T-helper 17 cell (primary cell): Measurements from ENCODE around the gene TRABD. TPM values are rescaled to one million over a fixed set of nuclear protein-coding genes. Genes with fewer than 3 reads are reported as not detected.
A peak's percentile ranks its signal among the peaks of the same experiment; 100 is the strongest.
"Not testable (repeated sequence)": the region's sequence is repeated elsewhere in the genome, so short reads cannot be mapped to it uniquely, and the experiment has no call there.

Experiments used
- ATAC-seq: fragments of 150-1000 bp; cut with Tn5 transposase; 2 replicates; pipeline ENCODE4 v1.10.0; 2021; ENCODE audit warnings: mild to moderate bottlenecking, moderate library complexity
- DNase-seq, 3 donors: peaks; one replicate each; pipeline versions ENCODE4 v3.0.0 to v3.0.0-alpha.2; 2020 to 2021
- H3K9me3 ChIP-seq: one replicate; pipeline ENCODE4 v1.7.0; 2013; ENCODE audit warnings: low read length, mild to moderate bottlenecking; ENCODE audit not compliant: control insufficient read depth, poor library complexity, severe bottlenecking
- H3K27ac Mint-ChIP-seq: one replicate; pipeline ENCODE4 v1.8.0; 2022; ENCODE audit warnings: mild to moderate bottlenecking, moderate library complexity, mixed read lengths
- H3K27me3 Mint-ChIP-seq: one replicate; pipeline ENCODE4 v1.8.0; 2022; ENCODE audit warnings: mixed read lengths
- H3K36me3 Mint-ChIP-seq: one replicate; pipeline ENCODE4 v1.8.0; 2022; ENCODE audit warnings: low read depth, mixed read lengths
- H3K4me1 Mint-ChIP-seq: one replicate; pipeline ENCODE4 v1.8.0; 2022; ENCODE audit warnings: mild to moderate bottlenecking, mixed read lengths
- H3K4me3 Mint-ChIP-seq: one replicate; pipeline ENCODE4 v1.8.0; 2022; ENCODE audit warnings: mild to moderate bottlenecking, moderate library complexity, mixed read lengths
- total RNA-seq, 4 donors: library from RNA in 2 of 4; stranded (reverse) in 2 of 4; gene quantifications; one replicate each; pipeline ENCODE4 v1.2.3 and lab custom pipeline; 2022 to 2026

The TRABD gene
- total RNA-seq, 2 donors from 2014 or later, result 141 to 158 TPM

GRCh38 chr22:50200461-50201190 lies 14.9 kb downstream of the TRABD start, which contains the start of gene SELENOO:
SELENOO (plus strand) TSS chr22:50201011; CDS start chr22:50201037, 26 bp downstream.
- DNase-seq (peak; percentile 80 to 87 (median 87)), ATAC-seq (peak; percentile 91)
- H3K27me3 Mint-ChIP-seq, result no peaks in the 10 kb centered on the region
- peak within 1 kb of the TSS; percentile 86 for H3K4me3 Mint-ChIP-seq
- H3K36me3 Mint-ChIP-seq, result peaks cover 3% of the 10 kb centered on the region
- no peaks in the 10 kb centered on the region for H3K9me3 ChIP-seq
- peak within 1 kb of the TSS; percentile 62 for H3K27ac Mint-ChIP-seq
- peaks cover 18% of the 10 kb centered on the region for H3K4me1 Mint-ChIP-seq

DNA sequence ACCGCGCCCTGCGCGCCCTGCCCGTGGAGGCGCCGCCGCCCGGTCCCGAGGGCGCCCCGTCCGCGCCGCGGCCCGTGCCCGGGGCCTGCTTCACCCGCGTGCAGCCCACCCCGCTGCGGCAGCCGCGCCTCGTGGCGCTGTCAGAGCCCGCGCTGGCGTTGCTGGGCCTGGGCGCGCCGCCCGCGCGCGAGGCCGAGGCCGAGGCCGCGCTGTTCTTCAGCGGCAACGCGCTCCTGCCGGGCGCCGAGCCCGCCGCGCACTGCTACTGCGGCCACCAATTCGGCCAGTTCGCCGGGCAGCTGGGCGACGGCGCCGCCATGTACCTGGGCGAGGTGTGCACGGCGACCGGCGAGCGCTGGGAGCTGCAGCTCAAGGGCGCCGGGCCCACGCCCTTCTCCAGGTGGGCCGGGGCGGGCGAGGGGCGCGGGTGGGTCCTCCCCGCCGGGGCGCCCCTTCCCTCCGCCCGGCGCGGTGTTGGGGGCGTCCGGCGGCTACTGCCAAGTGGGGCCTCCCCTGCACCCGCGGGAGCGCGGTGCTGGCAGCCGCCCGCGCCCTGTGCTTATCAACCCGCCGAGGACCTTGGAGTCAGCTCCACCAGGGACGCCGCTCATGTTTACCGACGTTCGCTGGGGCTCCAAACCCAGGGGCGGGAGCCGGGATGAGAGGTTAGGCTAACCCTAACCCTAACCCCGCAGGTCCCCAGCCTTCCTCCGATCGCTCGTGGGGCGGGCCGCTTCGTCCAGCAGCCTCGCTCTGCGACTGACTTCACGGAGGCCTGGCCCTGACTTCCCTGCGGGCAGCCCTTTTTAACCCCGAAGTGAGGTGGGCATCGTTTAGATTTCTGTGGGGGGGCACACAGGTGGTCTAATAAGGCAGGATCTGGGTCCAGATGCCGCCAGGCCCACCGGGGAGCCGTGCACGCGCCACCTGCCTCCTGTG lies 15.7 kb downstream of the TRABD start:
- peak; percentile 35 for ATAC-seq
- peak overlapping the region; percentile 62 for H3K27ac Mint-ChIP-seq
- peaks cover 18% of the 10 kb centered on the region for H3K4me1 Mint-ChIP-seq
- H3K36me3 Mint-ChIP-seq, result peaks cover 3% of the 10 kb centered on the region
- no peak for DNase-seq
- no peaks in the 10 kb centered on the region for H3K27me3 Mint-ChIP-seq
- no peaks in the 10 kb centered on the region for H3K9me3 ChIP-seq
- H3K4me3 Mint-ChIP-seq, result peak overlapping the region; percentile 86

DNA sequence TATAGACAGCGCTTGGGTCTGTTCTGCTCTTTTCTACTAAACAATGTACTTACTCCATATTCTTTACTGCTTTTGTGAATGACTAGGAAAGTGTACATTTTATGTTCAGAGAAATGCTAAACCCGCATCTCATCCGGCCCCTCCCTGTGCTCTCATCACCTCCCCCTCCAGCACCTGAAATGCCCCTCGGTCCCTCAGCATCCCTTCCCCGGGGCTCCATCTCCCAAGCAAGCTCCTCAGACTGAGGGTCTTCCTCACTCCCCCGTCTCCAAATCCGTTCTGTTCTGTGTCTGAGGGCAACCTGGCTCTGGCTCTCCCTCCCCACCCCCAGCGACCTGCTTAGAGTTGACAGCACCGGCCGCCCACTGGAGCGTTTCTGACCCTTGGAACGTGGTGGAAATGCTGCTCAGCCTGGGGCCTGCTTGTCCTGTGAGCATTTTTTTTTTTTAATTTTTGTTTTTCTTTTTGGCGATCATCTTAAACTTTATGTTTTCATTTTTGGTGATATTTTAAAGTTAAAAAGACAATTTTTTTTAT lies 16.5 kb downstream of the TRABD start:
- H3K9me3 ChIP-seq, result no peaks in the 10 kb centered on the region
- ATAC-seq, result no peak
- Mint-ChIP-seq H3K4me3 (peak overlapping the region; percentile 86), H3K36me3 (peaks cover 3% of the 10 kb centered on the region), H3K27ac (peak overlapping the region; percentile 62), H3K27me3 (no peaks in the 10 kb centered on the region), H3K4me1 (peaks cover 18% of the 10 kb centered on the region)
- DNase-seq, result no peak

DNA sequence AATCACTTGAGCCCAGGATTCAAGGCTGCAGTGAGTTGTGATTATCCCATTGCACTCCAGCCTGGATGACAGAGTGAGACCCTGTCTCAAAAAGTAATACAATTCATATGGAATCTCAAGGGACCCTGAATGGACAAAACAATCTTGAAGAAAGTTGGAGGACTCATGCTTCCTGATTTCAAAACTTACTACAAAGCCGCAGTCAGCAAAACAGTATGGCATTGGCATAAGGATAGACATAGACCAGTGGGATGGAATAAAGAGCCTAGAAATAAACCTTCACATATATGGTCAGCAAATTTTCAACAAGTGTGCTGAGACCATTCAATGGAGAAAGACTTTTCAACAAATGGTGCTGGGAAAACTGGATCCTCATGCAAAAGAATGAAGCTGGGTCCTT lies 17.6 kb downstream of the TRABD start:
- Mint-ChIP-seq H3K36me3 (peaks cover 3% of the 10 kb centered on the region), H3K4me1 (peaks cover 18% of the 10 kb centered on the region), H3K4me3 (no peak overlapping the region), H3K27ac (no peak overlapping the region), H3K27me3 (no peaks in the 10 kb centered on the region)
- no peak for ATAC-seq
- DNase-seq, result no peak
- no peaks in the 10 kb centered on the region for H3K9me3 ChIP-seq

GRCh38 chr22:50204571-50204970 lies 18.9 kb downstream of the TRABD start:
- H3K36me3 Mint-ChIP-seq, result peaks cover 3% of the 10 kb centered on the region
- peak overlapping the region; percentile 66 for H3K27ac Mint-ChIP-seq
- DNase-seq, result no peak
- no peak for ATAC-seq
- H3K4me3 Mint-ChIP-seq, result no peak overlapping the region
- H3K4me1 Mint-ChIP-seq, result peaks cover 18% of the 10 kb centered on the region
- H3K9me3 ChIP-seq, result no peaks in the 10 kb centered on the region
- H3K27me3 Mint-ChIP-seq, result no peaks in the 10 kb centered on the region

- Mint-ChIP-seq H3K4me1 (peaks cover 20% of the 10 kb centered on the region), H3K27ac (peak overlapping the region; percentile 66), H3K4me3 (peak overlapping the region; percentile 59)
- DNase-seq, H3K27me3 Mint-ChIP-seq, H3K36me3 Mint-ChIP-seq, H3K9me3 ChIP-seq, ATAC-seq: not testable (repeated sequence)
Measured at GRCh38 chr22:50204998-50205397, 19.3 kb downstream of the TRABD start.

- H3K27me3 Mint-ChIP-seq, result no peaks in the 10 kb centered on the region
- peaks cover 22% of the 10 kb centered on the region for H3K4me1 Mint-ChIP-seq
- H3K36me3 Mint-ChIP-seq, result peaks cover 5% of the 10 kb centered on the region
- H3K27ac Mint-ChIP-seq, result no peak overlapping the region
- H3K4me3 Mint-ChIP-seq, result no peak overlapping the region
- no peaks in the 10 kb centered on the region for H3K9me3 ChIP-seq
- DNase-seq (no peak), ATAC-seq (no peak)
Measured at GRCh38 chr22:50205781-50206569, 20.3 kb downstream of the TRABD start.

DNA sequence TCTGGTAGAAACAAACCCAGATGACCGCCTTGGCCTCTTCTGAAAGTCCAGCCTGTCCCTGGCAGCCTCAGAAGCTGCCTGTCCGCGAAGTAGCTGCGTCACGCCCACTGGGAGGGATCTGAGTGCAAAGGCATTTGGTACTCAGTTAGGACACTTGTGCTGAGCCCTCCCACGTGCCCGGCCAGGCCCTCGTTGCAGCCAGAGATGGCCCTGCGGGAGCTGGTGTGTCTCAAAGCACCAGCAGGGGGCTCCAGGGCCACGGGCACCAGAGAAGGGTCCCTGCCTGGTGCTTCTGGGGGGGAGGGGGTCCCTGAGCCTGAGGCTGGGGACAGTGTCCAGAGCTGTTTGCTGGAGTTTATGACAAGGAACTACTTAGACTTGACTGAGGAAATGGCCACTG lies 20.9 kb downstream of the TRABD start:
- H3K27me3 Mint-ChIP-seq, result no peaks in the 10 kb centered on the region
- no peaks in the 10 kb centered on the region for H3K9me3 ChIP-seq
- no peak overlapping the region for H3K4me3 Mint-ChIP-seq
- H3K36me3 Mint-ChIP-seq, result peaks cover 5% of the 10 kb centered on the region
- H3K4me1 Mint-ChIP-seq, result peaks cover 22% of the 10 kb centered on the region
- ATAC-seq, result no peak
- DNase-seq, result no peak
- no peak overlapping the region for H3K27ac Mint-ChIP-seq

GRCh38 chr22:50207383-50208140 lies 21.8 kb downstream of the TRABD start:
- H3K4me1 Mint-ChIP-seq, result peaks cover 17% of the 10 kb centered on the region
- ATAC-seq, result no peak
- no peak for DNase-seq
- peaks cover 5% of the 10 kb centered on the region for H3K36me3 Mint-ChIP-seq
- no peak overlapping the region for H3K27ac Mint-ChIP-seq
- no peaks in the 10 kb centered on the region for H3K27me3 Mint-ChIP-seq
- no peak overlapping the region for H3K4me3 Mint-ChIP-seq
- H3K9me3 ChIP-seq, result no peaks in the 10 kb centered on the region

DNA sequence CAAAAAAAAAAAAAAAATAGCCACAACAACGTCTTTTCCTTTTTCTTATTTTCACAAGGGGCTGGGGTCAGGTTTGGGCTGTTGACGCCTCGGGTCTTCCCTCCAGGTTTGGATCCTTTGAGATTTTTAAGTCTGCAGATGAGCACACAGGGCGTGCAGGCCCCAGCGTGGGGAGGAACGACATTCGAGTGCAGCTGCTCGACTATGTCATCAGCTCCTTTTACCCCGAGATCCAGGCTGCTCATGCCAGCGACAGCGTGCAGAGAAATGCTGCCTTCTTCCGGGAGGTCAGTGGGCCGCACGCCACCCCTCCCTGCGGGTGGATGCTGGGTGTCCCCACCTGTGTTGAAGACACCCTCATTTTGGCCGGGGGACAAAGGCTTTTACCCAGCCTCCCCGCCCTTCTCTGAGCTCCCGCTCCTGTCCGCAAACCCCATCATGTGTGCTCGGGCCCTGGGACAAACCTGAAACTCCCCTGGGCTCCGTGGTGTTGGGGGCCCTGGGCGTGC lies 22.8 kb downstream of the TRABD start:
- H3K4me1 Mint-ChIP-seq, result peaks cover 25% of the 10 kb centered on the region
- peak overlapping the region; percentile 43 for H3K27ac Mint-ChIP-seq
- no peaks in the 10 kb centered on the region for H3K27me3 Mint-ChIP-seq
- no peak for ATAC-seq
- H3K4me3 Mint-ChIP-seq, result no peak overlapping the region
- H3K36me3 Mint-ChIP-seq, result peaks cover 9% of the 10 kb centered on the region
- no peak for DNase-seq
- H3K9me3 ChIP-seq, result no peaks in the 10 kb centered on the region

DNA sequence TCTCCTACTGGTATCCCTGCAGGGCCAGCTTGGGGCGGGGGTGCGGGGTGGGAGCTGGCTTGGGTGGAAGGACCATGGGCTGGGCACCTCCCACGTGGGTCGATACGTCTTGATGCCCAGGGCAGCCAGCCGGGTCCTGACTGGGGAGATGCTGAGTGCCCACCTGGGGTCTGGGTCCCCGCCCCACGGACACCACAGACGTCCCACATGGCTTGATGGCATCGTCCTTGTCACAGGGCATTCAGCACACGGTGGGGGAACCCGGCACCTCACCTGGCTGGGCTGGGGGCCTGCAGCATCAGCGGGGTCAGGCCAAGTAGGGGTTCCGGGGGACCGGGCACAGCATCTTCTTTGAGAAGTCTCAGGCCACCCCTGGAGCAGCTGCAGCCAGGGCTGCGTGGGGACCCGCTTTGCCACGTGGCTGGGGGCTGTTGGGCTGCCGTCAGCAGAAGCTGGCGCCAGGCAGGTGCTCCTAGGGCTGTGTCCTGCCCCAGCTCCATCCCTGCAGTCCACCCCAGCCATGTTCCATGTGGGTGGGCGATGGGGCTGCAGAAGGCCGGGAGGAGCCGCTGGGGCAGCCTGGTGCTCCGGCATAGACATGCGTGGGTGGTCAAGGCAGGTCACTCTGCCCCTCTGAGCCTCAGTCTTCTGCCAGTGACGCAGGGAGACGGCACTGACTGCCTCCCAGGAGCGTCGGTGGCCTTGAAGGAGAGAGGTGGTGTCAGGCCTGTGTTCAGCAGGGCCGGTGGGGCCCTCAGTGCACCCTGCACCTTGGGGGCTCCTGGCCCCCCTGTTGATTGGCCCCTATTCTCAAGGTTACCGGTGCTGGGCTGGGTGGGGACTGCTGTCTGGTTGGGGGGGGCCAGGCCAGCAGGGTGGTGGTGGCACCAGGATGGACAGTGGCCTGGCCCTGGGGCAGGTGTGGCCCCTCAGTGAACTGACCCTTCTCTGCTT lies 23.5 kb downstream of the TRABD start:
- peak overlapping the region; percentile 64 for H3K4me3 Mint-ChIP-seq
- DNase-seq (no peak), ATAC-seq (peak; percentile 31)
- no peaks in the 10 kb centered on the region for H3K27me3 Mint-ChIP-seq
- peak overlapping the region; percentile 69 for H3K27ac Mint-ChIP-seq
- peaks cover 9% of the 10 kb centered on the region for H3K36me3 Mint-ChIP-seq
- peaks cover 23% of the 10 kb centered on the region for H3K4me1 Mint-ChIP-seq
- no peaks in the 10 kb centered on the region for H3K9me3 ChIP-seq
